NT2/D1 (cell line): Measurements from ENCODE around the gene POR.

Experiments used
- YY1 ChIP-seq: IDR thresholded peaks from 2 replicates; pipeline ENCODE4 v1.6.1; 2011; ENCODE audit not compliant: insufficient read length, insufficient read depth
- ZNF274 ChIP-seq: IDR thresholded peaks from 2 replicates; pipeline ENCODE4 v1.6.1; 2011; ENCODE audit warnings: mild to moderate bottlenecking, low read depth, low read length

DNA sequence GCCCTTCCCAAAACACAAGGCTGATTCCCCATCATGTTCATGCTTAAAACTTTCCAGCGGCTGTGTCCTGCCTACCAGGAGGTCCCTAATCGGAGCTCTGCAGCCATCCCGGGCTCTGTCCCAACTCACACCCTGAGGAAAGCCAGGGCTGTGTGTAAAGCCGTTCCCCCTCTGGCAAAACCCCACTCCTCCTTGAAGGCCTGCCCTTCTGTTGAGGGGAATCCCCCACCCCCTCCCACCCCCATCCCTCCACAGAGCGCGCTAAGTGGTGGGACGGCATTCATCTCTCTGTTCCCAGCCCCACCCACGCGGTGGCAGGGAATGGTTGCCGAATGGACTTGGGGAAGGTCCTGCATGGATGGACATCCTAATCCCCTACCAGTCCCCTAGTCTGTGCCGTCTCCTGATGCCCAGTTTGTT is 80.1 kb downstream of the POR start:
- no peak for TF ChIP-seq ZNF274
- TF ChIP-seq YY1 = no peak
